HFFc6 (cell line): ENCODE results near the gene PTPN2. TPM values are rescaled to one million over a fixed set of nuclear protein-coding genes. Genes with fewer than 3 reads are reported as not detected.

Experiments used
- DNase-seq: peaks from one replicate; pipeline ENCODE4 v3.0.0-alpha.2; 2018
- H3K27ac Mint-ChIP-seq: 2 replicates; pipeline ENCODE4 v1.8.0; 2020; ENCODE audit warnings: mild to moderate bottlenecking, mixed read lengths
- H3K27me3 Mint-ChIP-seq: 2 replicates; pipeline ENCODE4 v1.8.0; 2021; ENCODE audit warnings: mild to moderate bottlenecking, moderate library complexity, mixed read lengths; ENCODE audit not compliant: insufficient read depth
- H3K36me3 Mint-ChIP-seq: 2 replicates; pipeline ENCODE4 v1.8.0; 2021; ENCODE audit warnings: low read depth, mixed read lengths
- H3K4me1 Mint-ChIP-seq: 2 replicates; pipeline ENCODE4 v1.8.0; 2020; ENCODE audit warnings: low read depth, mixed read lengths
- H3K4me3 Mint-ChIP-seq: 2 replicates; pipeline ENCODE4 v1.8.0; 2020; ENCODE audit warnings: mild to moderate bottlenecking, moderate library complexity, mixed read lengths
- H3K9me3 Mint-ChIP-seq: 2 replicates; pipeline ENCODE4 v1.8.0; 2020; ENCODE audit warnings: mild to moderate bottlenecking, mixed read lengths
- CTCF ChIP-seq: fragments of 200-600 bp; sonication (generic); IDR thresholded peaks from 2 replicates; pipeline ENCODE4 v1.5.0; 2021; ENCODE audit warnings: antibody characterized with exemption, mild to moderate bottlenecking
- total RNA-seq, 6 experiments: library from RNA; stranded (reverse); fragmentation: NEBNext Ultra II Directional; extraction: Animal tissue kit (Norgen Biotek cat#: 25700); gene quantifications; 2 replicates in 1 of 6; 3 replicates in 5 of 6; pipeline ENCODE4 v1.2.3, GENCODE V29; 2021

The PTPN2 gene
- total RNA-seq, 6 experiments from 2014 or later: 21.1 to 24.4 (median 23.2) TPM

GRCh38 chr18:12911929-12912703 lies 28.1 kb upstream of the PTPN2 start:
- no peak for DNase-seq
- Mint-ChIP-seq H3K4me1 (peaks cover 17% of the 10 kb centered on the region), H3K4me3 (no peak overlapping the region), H3K9me3 (peaks cover 16% of the 10 kb centered on the region), H3K27me3 (peaks cover 4% of the 10 kb centered on the region), H3K36me3 (peaks cover 17% of the 10 kb centered on the region), H3K27ac (no peak overlapping the region)
- no peak for TF ChIP-seq CTCF

DNA sequence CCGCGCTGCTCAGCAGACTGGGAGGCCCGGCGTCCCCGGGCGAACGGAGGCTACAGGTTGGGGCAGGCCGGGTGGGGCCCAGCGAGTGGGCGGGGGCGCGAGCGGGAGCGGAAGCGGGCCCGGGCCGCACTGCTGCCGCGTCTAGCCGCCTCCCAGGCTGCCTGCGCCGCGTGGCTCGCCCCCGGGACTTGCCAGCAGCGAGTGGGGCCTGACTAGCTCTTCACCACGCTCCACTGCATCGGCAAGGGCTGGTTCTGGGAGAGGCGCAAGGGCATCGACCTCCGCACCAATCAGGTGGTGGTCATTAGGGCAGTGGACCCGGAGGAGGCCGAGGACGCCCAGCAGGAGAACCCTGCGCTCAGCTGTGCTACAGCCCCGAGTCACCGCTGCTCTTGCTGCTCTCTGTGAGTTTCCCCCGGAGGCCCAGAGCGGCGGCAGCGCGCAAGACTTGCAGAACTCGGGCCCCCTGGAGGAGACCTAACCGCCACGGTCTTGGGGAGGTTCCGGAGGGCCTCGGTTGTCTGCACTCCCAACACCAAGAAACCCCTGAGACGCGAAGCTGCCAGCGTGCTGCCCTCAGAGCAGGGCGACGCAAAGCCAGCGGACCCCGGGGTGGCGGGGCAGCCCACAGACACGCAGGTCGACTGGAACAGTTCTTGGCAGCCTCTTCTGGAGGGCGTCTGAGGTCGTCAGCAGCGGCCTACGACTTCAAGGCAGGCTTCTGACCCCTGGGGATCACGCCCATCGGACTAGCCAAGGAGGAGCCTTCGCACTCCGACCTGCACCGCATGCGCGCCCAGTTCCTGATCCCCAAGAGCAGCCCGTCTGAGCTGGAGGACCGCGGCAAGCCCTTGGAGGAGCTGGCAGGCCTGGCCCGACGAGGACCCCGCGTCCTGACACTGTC lies 27.2 kb upstream of the PTPN2 start:
- Mint-ChIP-seq H3K4me1 (peaks cover 20% of the 10 kb centered on the region), H3K36me3 (peaks cover 17% of the 10 kb centered on the region), H3K9me3 (peaks cover 16% of the 10 kb centered on the region), H3K27ac (no peak overlapping the region), H3K27me3 (peaks cover 4% of the 10 kb centered on the region), H3K4me3 (no peak overlapping the region)
- no peak for TF ChIP-seq CTCF
- DNase-seq: no peak

GRCh38 chr18:12908706-12909105 lies 24.7 kb upstream of the PTPN2 start:
- DNase-seq: no peak
- no peak overlapping the region for H3K4me3 Mint-ChIP-seq
- H3K36me3 Mint-ChIP-seq: peaks cover 13% of the 10 kb centered on the region
- peaks cover 11% of the 10 kb centered on the region for H3K27me3 Mint-ChIP-seq
- peaks cover 20% of the 10 kb centered on the region for H3K4me1 Mint-ChIP-seq
- no peak overlapping the region for H3K27ac Mint-ChIP-seq
- peaks cover 12% of the 10 kb centered on the region for H3K9me3 Mint-ChIP-seq
- no peak for TF ChIP-seq CTCF

- peak; percentile 8 for DNase-seq
- no peak for TF ChIP-seq CTCF
- H3K9me3 Mint-ChIP-seq: no peaks in the 10 kb centered on the region
- peaks cover 20% of the 10 kb centered on the region for H3K4me1 Mint-ChIP-seq
- no peaks in the 10 kb centered on the region for H3K36me3 Mint-ChIP-seq
- peak overlapping the region; percentile 73 for H3K4me3 Mint-ChIP-seq
- H3K27me3 Mint-ChIP-seq: peaks cover 13% of the 10 kb centered on the region; the same call in 1 of the 2 replicates
- H3K27ac Mint-ChIP-seq: no peak overlapping the region
These were observed 23.4 kb upstream of the PTPN2 start for GRCh38 chr18:12907258-12907925.

DNA sequence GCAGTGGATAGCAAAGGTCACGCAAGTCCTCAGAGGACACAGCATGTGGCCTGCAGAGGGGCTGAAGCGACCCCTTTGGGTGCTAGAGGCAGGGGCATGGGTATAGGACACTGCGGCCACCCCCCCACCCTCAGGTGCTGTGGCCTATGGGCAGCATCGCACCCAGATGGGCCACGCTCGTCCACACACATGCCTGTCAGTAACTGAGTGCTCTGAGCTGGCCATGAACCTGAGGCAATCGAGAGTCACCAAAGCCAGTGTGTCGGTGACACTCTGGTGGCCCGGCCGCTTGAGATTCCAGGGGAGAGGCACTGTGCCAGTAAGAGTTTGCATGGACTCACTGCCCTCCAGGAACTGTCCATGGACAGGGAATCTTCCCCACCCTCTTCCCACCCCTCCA lies 22.7 kb upstream of the PTPN2 start:
- no peaks in the 10 kb centered on the region for H3K36me3 Mint-ChIP-seq
- no peak overlapping the region for H3K27ac Mint-ChIP-seq
- DNase-seq: no peak
- peaks cover 15% of the 10 kb centered on the region; the same call in 1 of the 2 replicates for H3K27me3 Mint-ChIP-seq
- no peaks in the 10 kb centered on the region for H3K9me3 Mint-ChIP-seq
- H3K4me3 Mint-ChIP-seq: no peak overlapping the region
- no peak for TF ChIP-seq CTCF
- H3K4me1 Mint-ChIP-seq: peaks cover 20% of the 10 kb centered on the region
